ENCODE results near the gene MALT1.

GRCh38 chr18:58780045-58780444, 108.8 kb downstream of the MALT1 start:
- TF ChIP-seq CTCF (IDR thresholded peaks at IDR 0.05) (no peak), EP300 (IDR thresholded peaks at IDR 0.05) (no peak)

All from esophagus muscularis mucosa (tissue), 3 donors.